ENCODE measurements around the gene CYP8B1.

CYP8B1 gene, protein sequence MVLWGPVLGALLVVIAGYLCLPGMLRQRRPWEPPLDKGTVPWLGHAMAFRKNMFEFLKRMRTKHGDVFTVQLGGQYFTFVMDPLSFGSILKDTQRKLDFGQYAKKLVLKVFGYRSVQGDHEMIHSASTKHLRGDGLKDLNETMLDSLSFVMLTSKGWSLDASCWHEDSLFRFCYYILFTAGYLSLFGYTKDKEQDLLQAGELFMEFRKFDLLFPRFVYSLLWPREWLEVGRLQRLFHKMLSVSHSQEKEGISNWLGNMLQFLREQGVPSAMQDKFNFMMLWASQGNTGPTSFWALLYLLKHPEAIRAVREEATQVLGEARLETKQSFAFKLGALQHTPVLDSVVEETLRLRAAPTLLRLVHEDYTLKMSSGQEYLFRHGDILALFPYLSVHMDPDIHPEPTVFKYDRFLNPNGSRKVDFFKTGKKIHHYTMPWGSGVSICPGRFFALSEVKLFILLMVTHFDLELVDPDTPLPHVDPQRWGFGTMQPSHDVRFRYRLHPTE

DNA sequence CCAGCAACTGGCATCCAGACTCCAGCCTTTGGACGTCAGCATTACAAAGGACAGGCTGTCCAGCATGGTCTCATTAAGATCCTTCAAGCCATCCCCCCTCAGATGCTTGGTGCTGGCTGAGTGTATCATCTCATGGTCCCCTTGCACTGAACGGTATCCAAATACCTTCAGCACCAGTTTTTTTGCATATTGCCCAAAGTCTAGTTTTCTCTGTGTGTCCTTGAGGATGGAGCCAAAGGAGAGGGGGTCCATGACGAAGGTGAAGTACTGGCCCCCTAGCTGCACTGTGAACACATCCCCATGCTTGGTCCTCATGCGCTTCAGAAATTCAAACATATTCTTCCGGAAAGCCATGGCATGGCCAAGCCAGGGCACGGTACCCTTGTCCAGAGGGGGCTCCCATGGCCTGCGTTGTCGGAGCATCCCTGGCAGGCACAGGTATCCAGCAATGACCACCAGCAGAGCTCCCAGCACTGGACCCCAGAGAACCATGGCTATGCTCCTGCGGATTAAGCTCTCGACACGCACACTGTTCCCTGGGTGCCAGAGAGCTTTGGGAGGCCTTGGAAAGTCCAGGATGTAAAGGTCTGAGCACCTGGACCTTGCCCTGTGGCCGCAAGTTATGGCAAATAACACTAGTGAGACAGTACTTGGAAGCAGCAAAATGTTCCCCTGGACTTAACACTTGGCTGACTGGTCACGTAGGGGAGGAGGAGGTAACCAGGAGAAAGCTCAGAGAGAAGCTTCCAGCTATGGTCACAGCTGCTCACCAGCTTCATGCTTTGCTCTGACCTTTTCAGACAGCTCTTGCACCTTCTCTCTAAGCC lies at the start of gene CYP8B1:
CYP8B1 (minus strand) TSS at position 555 of the 827 bp plus-strand sequence; CDS start at position 492, 63 bp downstream.
- DNase-seq (ENCODE audit: low read depth): no peak
- TF ChIP-seq, protein P1, sequence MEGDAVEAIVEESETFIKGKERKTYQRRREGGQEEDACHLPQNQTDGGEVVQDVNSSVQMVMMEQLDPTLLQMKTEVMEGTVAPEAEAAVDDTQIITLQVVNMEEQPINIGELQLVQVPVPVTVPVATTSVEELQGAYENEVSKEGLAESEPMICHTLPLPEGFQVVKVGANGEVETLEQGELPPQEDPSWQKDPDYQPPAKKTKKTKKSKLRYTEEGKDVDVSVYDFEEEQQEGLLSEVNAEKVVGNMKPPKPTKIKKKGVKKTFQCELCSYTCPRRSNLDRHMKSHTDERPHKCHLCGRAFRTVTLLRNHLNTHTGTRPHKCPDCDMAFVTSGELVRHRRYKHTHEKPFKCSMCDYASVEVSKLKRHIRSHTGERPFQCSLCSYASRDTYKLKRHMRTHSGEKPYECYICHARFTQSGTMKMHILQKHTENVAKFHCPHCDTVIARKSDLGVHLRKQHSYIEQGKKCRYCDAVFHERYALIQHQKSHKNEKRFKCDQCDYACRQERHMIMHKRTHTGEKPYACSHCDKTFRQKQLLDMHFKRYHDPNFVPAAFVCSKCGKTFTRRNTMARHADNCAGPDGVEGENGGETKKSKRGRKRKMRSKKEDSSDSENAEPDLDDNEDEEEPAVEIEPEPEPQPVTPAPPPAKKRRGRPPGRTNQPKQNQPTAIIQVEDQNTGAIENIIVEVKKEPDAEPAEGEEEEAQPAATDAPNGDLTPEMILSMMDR (conservative IDR thresholded peaks at IDR 0.05; ENCODE audit: low read depth, low read length): no peak
- H3K4me3 ChIP-seq (ENCODE audit: low read depth, low read length): no peak within 1 kb of the TSS

DNA sequence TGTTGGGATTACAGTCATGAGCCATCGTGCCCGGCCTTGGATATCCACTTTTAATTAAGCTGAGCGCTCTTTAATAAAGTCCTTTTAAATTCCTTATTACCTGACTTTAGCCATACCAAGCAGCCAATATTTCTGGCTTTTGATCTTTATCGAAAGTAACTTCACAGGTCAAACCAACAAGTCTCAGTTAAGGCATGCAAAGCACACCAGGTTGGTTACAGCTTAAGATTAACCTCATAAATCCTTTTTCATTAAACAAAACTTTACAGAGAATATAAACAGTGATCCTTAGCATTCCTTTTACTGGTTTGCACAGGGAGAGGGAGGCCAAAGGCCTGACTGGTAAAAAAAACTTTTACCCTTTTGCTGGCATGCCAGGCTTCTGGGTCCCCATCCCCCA lies 47.9 kb upstream of the CYP8B1 start:
- no peak for DNase-seq (ENCODE audit: low read depth)
- TF ChIP-seq, protein P1 (conservative IDR thresholded peaks at IDR 0.05; ENCODE audit: low read depth, low read length): no peak
- no peak overlapping the region for H3K4me3 ChIP-seq (ENCODE audit: low read depth, low read length)

DNA sequence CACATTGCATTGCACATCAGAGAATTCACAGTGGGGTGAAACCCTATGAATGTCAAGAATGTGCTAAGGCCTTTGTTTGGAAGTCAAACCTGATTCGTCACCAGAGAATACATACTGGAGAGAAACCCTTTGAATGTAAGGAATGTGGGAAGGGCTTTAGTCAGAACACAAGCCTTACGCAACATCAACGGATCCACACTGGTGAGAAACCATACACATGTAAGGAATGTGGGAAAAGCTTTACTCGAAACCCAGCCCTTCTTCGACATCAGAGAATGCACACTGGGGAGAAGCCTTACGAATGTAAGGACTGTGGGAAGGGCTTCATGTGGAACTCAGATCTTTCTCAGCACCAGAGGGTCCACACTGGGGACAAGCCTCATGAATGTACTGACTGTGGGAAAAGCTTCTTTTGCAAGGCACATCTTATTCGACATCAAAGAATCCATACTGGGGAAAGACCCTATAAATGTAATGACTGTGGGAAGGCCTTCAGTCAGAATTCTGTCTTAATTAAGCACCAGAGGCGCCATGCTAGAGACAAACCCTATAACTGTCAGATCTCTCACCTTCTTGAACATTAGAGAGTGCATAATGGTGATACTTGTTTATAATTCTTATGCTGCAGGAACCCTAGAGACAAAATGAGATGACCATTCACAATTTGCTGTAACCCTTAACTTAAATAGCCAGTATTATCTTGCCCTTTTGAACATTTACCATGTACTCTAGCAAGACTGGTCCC lies 39.3 kb upstream of the CYP8B1 start:
- no peak overlapping the region for H3K4me3 ChIP-seq (ENCODE audit: low read depth, low read length)
- no peak for DNase-seq (ENCODE audit: low read depth)
- TF ChIP-seq, protein P1 (conservative IDR thresholded peaks at IDR 0.05; ENCODE audit: low read depth, low read length): no peak

DNA sequence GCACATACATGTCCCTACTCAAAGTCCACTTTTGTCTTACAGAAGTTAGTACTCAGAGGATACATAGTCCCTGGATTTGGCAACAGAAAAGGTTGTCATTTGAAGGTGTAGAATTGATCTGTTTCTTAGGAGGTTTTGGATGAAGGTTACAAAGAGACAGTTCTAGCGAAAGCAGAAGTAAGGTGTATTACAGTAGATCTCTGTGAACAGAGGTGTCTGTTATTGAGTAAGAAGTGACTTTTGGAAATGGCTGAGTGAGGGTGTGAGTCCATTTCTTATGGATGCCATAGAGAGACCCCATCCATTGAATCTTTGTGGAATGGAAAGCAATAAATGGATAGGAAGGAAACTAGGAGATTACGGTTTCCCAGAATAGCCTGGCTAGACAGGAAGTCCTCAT lies 35.9 kb upstream of the CYP8B1 start:
- H3K4me3 ChIP-seq (ENCODE audit: low read depth, low read length): no peak overlapping the region
- no peak for DNase-seq (ENCODE audit: low read depth)
- TF ChIP-seq, protein P1 (conservative IDR thresholded peaks at IDR 0.05; ENCODE audit: low read depth, low read length): no peak

DNA sequence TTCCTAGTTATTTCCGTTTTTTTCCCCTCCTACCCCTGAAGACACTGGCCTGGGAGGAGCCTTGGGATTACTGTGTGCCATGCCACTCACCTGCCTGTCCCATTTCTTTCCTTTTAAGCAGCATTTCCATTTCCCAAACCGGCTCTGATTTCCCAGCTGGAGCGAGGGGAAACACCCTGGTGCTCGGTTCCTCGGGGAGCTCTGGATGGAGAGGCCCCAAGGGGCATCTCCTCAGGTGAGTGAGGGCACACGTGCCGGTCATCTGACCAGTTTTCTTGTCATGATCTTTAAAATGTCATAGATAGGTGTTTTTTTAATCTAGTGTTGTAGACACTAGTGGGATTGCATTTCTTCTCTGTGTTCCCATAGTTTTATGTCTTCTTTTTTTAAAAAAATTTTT lies 33.0 kb upstream of the CYP8B1 start:
- DNase-seq (ENCODE audit: low read depth): no peak
- TF ChIP-seq, protein P1 (conservative IDR thresholded peaks at IDR 0.05; ENCODE audit: low read depth, low read length): no peak

DNA sequence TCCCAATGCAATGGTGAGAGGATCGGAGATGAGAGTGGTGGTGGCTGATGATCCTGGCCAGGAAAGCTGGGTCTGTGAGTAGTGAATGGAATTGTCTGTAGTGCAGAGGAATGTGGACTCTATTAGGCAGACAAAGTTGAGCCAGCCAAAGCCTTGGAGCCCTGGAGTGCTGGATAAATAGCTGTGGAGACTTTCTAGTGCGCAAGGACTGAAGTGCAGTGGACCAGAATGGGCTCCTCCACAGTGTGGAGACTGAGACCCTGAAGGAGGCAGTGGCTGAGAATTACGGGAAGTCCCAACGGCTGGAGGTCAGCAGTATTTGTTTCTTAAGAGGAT lies 31.1 kb upstream of the CYP8B1 start:
- TF ChIP-seq, protein P1 (conservative IDR thresholded peaks at IDR 0.05; ENCODE audit: low read depth, low read length): no peak
- DNase-seq (ENCODE audit: low read depth): peak; percentile 12
- H3K4me3 ChIP-seq (ENCODE audit: low read depth, low read length): peak overlapping the region; percentile 64

More for the DNA sequence above, 33.0 kb upstream of the CYP8B1 start:
- no peak overlapping the region for H3K4me3 ChIP-seq (ENCODE audit: low read depth, low read length)
